Stimulated activated CD4-positive, alpha-beta T cell treated with anti-CD3 and anti-CD28 coated beads, Interleukin-1b, Interleukin-23, amount 100 ng/mL, for 48 hours (primary cell): ENCODE data around the gene MCM5.
"Not testable (repeated sequence)": the region's sequence is repeated elsewhere in the genome, so short reads cannot be mapped to it uniquely, and the experiment has no call there.

Experiments
- DNase-seq: peaks from one replicate; pipeline ENCODE4 v3.0.0-alpha.2; 2020

Gene MCM5

DNA sequence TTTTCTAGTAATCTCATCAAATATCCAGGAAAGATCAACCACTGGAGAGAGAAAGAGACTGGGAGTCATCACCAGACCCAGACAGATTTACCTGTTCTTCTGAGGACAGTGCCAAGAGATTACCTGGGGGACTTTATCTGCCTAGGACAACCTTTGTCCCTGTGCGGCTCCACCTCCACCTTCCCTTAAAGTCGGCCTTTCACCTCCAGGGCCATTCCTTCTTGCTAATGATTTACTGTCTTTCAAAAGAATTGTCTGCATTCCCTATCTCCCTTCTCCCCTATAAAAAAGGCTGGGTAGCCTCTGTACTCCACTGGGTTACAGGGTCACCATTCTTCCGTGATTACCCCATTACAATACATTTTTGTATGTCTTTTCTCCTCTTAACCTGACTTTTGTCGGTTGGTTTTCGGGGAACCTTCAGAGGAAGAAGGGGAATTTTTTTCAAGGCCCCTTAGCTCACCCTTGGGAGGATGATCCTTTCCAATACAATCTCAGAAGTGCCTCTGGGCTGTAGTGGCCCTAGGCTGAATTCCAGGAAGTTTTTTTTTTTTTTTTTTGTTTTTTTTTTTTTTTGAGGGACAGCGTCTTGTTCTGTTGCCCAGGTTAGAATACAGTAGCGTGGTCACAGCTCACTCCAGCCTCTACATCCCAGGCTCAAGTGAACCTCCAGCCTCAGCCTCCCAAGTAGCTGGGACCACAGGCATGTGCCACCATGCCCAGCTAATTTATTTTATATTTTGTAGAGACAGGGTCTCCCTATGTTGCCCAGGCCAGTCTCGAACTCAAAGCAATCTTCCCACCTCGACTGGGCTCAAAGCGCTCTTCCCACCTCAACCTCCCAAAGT, 20.6 kb upstream of the MCM5 start:
- DNase-seq, result no peak

DNA sequence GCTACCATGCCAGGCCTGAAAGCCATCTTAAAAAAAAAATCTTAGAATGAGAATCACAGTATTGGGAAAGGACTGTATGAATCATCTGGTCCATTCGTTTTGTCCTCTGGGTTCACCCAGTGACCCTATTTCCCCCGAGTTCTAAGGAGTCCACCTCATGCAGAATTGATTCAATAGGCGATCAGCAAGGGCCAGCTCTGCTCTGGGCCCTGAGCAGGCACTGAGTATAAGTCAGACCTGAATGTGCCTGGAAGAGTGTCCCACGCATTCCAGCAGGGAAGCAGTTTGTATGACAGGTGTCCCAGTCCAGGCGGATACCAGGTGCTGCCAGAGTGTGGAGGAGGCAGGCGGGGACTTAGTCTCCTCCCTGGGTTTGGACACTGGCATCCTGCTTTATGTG, 19.9 kb upstream of the MCM5 start:
- no peak for DNase-seq

DNA sequence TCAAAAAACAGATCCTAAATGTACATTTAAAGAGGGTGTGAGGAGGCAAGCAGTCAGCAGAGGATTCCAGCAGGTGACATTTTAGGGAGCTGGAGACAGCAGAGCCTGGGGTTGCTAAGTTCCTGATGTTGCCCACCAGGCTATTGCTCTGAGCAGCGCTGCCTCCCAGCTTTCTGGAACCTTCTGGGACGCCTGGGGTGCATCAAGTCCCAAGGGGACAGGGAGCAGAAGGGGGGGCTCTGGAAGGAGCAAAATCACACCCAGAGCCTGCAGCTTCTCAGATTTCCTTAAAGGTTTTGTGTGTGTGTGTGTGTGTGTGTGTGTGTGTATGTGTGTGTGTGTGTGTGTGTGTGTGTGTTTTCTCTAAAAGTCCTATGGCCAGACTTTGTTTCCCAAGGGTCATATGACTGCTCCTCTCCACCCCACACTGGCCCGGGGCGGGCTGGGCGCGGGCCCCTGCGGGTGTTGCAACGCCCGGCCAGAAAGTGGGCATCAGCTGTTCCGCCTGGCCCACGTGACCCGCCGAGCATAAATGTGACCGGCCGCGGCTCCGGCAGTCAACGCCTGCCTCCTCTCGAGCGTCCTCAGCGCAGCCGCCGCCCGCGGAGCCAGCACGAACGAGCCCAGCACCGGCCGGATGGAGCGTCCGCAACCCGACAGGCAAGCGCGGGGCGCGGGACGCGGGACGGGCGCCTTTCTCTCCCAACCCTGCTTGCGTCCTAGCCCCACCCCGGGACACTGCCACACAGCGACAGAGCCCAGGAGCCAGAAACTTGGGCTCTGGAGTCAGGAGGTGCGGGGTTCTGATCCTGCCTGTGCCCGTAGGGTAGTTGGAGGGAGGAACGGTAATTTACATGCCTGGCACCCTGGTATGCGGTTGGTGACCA, 19.2 kb upstream of the MCM5 start, which contains the start of gene HMOX1:
Gene HMOX1, plus strand, starts transcription at position 560 of the 887 bp plus-strand sequence. Its CDS starts 78 bp downstream, at position 638.
- peak; percentile 49 for DNase-seq

DNA sequence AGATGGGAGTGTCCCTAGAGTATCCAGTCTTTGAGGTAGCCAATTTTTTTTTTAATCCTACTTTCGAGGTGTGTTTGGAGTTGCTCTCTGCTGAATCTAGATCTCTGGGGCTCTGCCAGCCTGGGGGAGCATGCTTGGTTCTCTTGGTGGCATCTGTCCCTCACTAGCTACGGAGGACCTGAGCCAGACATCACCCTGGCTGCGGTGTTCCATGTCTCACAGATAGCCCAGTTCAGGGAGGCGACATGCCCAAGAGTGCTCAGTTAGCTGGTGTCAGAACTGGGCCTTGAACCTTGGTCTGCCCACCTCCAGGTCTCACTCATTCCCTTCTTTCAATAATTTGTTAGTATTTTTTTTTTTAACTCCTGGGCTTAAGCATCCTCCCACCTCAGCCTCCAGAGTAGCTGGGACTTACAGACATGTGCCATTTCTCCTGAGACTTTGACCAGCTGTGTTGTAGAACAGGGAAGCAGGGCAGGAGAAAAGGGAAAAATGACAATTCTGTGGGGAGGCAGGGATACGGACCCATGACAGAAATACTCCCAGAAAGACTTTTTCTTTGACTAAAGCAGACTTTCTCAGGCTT, 18.4 kb upstream of the MCM5 start:
- no peak for DNase-seq

DNA sequence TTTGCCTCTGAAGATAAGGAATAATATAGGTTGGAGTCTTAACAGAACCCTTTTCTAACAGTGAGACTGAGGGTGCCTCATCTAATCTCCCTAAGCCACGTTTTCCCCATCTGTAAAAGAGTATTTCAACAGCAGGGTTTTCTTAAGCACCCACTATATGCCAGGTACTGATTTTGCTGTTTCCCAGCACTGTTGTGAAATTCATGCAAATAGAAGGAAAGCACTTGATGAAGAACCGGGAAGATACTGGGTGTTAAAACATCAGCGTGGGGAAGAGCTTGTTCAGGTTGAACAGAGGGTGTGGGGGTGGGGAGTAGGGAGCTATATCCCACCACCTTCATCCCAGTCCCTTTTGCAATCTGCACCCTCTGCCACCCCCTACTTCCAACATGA, 16.3 kb upstream of the MCM5 start:
- DNase-seq, result no peak

DNA sequence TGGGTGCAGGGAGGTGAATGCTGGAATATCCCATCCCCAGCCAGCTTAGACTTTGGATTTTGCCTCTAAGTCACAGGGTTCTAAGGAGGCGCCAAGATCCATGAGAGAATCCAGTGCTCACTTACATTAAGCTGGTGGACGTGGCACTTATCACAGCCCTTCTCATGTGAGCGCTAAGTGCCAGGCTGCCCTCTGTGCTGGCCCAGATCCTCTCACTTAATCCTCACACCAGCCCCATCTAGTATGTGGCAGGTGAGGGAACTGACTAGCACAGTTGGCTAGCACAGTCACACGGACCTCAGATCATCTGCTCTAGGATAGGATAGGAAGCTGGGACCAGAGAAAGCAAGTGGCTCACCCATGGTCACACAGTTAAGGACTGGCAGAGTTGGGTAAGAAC, 15.4 kb upstream of the MCM5 start:
- DNase-seq, result no peak

DNA sequence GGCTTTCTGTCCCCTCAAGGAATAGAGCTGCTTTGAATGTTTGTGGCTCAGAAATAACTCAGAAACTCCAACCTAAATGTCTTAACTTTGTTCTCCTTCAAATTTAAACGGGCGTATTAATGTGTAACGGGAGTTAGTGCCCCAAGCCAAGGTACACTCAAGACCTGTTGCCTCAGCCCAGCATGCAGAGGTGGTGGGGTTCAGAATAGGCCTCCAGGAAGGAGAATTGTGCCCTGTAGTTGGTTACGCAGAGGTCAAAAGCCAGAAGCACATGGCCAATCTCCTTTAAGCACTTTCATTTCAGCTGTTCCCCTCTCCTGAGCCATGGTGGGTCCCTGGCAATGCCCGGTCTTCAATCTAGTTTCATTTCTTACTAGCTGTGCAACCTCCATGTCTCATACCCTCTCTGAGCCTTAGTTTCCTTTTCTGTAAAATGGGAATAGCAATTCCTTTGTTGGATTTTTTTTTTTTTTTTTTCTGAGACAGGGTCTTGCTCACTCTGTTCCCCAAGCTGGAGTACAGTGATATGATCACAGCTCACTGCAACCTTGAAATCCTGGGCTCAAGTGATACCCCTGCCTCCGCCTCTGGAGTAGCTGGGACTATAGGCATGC, 14.9 kb upstream of the MCM5 start:
- DNase-seq, result no peak

DNA sequence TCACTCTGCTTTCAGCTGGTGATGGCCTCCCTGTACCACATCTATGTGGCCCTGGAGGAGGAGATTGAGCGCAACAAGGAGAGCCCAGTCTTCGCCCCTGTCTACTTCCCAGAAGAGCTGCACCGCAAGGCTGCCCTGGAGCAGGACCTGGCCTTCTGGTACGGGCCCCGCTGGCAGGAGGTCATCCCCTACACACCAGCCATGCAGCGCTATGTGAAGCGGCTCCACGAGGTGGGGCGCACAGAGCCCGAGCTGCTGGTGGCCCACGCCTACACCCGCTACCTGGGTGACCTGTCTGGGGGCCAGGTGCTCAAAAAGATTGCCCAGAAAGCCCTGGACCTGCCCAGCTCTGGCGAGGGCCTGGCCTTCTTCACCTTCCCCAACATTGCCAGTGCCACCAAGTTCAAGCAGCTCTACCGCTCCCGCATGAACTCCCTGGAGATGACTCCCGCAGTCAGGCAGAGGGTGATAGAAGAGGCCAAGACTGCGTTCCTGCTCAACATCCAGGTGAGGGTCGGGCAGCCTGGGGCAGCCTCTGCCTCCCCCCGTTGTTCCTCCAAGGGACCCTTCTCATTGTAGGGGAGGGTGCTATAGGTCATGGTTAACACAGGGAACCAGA, 13.2 kb upstream of the MCM5 start:
- no peak for DNase-seq

DNA sequence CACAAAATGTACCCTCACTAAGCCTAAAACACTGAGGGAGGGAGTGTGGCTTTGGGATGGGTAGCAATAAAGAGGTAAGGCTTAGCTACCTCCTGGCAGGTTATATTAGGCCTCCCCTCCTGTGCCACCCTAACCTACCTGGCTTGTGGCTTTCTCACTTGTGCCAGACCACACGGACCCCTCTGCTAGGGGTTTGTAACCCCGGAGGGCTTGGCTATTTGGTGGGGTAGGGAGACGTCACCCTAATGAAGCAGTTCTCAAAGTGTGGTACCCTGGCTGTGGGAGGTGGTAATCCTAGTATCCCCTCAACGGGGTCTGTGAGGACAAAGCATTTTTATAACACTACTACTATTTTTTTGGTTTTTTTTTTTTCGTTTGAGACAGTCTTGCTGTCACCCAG, 9.0 kb upstream of the MCM5 start:
- DNase-seq, result no peak

DNA sequence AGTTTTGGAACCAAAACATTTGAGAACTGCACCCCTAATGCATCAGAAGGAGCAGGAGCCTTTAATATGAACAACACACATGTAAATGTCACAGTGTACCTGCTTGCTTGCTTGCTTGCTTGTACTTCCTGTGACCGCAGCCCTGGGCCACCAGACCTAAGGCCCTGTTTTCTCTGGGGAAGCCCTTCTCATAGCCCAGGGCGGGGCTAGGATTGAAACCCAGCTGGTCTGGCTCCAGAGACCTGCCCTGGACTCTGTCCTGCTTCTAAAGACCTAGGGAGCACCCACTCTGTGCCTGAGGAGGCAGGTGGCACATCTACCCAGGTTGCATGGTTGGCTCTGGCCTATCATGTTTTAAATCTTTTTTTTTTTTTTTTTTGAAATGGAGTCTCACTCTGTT, 7.6 kb upstream of the MCM5 start:
- no peak for DNase-seq

DNA sequence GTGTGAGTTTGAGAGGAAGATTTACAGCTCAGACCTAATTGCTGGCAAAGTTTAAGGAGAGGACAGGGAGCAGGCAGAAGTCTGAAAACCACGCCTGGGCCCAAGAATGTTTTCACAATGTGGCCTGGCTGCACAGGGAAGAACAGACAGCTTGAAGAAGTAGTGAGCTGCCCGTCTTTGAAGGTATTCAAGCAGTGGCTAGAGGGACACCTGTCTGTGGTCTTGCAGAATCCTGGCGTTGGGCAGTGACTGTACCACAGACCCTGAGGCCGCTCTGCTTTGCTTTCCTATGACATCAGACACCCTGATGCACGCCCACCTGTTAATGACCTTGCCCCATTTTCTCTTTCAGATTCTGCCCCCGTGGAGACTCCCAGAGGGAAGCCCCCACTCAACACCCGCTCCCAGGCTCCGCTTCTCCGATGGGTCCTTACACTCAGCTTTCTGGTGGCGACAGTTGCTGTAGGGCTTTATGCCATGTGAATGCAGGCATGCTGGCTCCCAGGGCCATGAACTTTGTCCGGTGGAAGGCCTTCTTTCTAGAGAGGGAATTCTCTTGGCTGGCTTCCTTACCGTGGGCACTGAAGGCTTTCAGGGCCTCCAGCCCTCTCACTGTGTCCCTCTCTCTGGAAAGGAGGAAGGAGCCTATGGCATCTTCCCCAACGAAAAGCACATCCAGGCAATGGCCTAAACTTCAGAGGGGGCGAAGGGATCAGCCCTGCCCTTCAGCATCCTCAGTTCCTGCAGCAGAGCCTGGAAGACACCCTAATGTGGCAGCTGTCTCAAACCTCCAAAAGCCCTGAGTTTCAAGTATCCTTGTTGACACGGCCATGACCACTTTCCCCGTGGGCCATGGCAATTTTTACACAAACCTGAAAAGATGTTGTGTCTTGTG, 6.6 kb upstream of the MCM5 start:
- DNase-seq, result no peak

DNA sequence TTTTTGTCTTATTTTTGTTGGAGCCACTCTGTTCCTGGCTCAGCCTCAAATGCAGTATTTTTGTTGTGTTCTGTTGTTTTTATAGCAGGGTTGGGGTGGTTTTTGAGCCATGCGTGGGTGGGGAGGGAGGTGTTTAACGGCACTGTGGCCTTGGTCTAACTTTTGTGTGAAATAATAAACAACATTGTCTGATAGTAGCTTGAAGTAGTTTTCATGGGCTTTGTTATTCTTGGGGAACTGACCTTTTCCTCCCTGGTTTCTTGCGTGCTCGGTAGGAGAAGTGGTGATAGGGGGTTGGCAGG, 6.0 kb upstream of the MCM5 start:
- no peak for DNase-seq

DNA sequence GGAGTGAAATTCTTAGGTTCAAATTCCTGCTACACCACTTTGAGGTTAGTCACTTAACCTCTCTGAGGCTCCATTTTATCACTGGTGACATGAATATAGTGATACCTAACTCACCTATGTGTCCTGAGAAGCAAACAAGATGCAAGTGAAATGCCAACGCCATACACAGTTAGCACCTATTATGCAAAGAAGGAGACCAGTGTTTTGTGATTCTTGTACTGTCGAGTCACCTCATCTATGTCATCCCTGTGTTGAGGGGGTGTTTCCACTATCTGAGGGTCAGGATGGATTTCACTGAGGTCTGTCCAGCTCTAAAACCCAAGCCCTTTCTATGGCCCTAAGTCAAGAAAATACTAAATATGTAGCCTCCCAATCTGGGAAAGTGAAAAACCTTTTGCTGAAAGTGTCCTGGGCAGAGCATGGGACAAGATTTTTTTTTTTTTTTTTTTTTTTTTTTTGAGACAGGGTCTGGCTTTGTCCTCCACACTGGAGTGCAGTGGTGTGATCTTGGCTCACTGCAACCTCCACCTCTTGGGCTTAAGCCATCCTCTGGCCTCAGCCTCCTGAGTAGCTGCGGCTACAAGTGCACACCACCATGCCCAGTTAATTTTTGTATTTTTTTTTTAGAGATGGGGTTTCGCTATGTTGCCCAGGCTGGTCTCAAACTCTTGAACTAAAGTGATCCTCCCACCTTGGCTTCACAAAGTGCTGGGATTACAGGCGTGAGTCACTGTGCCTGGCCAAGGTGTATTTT, 5.0 kb upstream of the MCM5 start:
- DNase-seq, result no peak

DNA sequence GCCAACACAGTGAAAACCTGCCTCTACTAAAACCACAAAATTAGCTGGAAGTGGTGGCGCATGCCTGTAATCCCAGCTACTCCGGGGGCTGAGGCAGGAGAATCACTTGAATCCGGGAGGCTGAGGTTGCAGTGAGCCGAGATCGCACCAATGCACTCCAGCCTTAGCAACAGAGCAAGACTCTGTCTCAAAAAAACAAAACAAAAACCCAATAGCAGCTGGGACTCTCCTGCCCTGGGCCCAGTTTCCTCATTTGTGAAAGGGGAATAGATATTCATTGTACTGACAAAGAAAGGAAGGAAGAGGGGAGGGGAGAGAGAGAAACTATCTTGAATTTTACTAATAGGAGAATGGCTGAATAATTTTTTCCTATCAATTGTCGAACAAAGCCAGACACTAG, 3.3 kb upstream of the MCM5 start:
- DNase-seq, result not testable (repeated sequence)

DNA sequence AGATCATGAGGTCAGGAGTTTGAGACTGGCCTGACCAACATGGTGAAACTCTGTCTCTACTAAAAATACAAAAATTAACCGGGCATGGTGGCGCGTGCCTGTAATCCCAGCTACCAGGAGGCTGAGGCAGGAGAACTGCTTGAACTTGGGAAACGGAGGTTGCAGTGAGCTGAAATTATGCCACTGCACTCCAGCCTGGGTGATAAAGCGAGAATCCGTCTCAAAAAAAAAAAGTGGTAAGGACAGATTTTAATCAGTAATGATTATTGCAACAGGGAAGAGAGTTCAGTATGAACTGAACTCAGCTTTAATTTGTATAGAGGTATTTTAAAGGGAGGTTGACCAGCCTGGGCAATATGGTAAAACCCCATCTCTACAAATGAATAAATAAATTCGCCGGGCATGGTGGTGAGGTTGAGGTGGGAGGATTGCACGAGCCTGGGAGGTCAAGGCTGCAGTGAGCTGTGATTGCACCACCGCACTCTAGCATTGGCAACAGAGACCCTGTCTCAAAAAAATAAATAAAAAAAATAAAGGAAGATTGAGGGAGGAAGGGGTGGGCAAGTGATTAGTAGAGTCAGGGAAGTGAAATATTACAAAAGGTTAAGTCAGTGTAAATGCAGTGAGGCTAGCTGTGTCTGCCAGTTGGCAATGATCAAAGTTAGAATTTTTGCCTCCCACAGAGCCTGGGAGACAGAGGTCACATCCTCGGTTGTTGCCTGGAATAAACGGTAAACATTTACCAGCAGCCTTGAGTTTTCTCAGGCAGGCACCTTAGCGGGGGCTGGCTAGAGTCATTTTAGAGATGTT, 2.6 kb upstream of the MCM5 start:
- DNase-seq, result no peak

DNA sequence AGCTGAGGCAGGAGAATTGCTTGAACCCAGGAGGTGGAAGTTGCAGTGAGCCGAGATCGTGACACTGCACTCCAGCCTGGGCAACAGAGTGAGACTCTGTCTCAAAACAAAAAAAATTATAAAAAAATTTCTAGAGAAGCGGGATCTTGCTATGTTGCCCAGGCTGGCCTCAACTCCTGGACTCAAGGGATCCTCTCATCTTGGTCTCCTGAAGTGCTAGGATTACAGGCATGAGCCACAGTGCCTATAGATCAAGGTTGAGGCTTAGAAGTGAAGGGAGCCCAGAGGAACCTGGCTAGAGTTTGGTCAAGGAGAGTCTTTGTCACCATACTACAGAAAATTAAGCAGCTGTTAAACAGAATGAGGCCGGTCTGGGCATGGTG, 1.4 kb upstream of the MCM5 start:
- no peak for DNase-seq

DNA sequence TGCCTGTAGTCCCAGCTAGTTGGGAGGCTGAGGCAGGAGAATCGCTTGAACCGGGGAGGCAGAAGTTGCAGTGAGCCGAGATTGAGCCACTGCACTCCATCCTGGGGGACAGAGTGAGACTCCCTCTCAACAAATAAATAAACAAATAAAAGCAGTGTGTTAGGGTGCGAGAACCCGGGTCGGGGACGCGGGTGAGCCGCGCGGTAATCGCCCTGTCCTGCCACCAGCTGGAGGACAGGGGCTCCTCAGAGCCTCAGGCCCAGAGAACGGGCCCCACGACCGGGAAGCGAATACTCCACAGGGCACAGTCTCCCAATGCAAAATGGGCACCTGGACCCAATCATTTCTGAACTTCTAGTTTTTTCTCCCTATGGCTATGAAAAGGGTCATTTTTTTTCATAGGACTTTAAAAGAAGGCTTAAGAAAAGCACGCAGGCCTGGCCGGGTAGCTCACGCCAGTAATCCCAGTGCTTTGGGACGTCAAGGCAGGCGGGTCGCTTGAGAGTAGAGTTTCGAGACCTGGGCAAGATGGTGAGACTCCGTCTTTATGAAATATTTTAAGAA, 744 bp upstream of the MCM5 start:
- no peak for DNase-seq

DNA sequence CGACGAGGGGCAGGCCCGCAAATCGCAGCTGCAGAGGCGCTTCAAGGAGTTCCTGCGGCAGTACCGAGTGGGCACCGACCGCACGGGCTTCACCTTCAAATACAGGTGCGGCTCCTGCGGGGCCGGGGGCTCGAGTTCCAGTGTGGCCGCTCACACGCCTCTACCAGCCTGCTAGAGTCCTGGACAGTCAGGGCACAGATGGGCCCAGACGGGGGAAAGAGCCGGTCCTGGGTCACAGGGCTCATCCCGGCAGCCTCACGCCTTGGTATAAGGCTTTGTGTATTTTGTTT, 506 bp downstream of the MCM5 start:
- DNase-seq, result peak; percentile 35

DNA sequence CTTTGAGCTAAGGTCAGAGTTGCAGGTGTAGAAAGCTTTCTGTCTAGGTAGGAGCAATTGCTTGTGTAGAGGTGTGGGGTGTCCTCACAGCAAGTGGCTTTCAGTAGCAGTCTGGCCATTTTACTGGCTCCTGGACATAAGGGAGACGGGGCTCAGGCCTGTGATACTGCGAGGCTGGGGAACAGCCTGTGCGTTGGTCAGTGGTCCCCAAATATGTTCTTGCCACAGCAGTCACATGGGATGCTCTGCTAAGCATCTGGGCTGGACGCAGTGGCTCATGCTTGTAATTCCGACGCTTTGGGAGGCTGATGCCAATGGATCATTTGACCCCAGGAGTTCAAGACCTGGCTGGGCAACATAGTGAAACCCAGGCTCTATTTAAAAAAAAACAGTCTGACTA, 1.9 kb downstream of the MCM5 start:
- DNase-seq, result no peak

DNA sequence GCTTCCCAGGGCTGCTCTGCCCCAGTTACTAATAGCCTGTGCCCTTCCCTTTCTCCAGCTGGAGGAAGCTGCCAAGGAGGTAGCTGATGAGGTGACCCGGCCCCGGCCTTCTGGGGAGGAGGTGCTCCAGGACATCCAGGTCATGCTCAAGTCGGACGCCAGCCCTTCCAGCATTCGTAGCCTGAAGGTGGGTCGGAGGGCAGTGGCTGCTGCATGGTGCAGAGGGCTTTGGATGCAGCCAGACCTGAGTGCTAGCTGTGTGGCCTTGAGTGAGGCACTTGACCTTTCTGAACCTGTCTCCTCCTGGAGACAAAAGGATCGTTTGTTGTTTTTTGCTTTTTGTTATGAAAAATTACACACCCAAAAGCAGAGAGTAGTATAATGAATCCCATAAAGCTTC, 3.4 kb downstream of the MCM5 start:
- no peak for DNase-seq
